Diencephalon (tissue), 1 donor: ENCODE data around the gene CT55. TPM values are rescaled to one million over a fixed set of nuclear protein-coding genes. Genes with fewer than 3 reads are reported as not detected.

Source experiments
- total RNA-seq: library from RNA; depleted of rRNA; stranded (reverse); fragments of >200 nt; gene quantifications from one replicate; pipeline ENCODE4 v1.2.3, GENCODE V29; 2014

The CT55 gene, protein sequence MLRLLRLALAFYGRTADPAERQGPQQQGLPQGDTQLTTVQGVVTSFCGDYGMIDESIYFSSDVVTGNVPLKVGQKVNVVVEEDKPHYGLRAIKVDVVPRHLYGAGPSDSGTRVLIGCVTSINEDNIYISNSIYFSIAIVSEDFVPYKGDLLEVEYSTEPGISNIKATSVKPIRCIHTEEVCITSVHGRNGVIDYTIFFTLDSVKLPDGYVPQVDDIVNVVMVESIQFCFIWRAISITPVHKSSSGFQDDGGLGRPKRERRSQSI
- not detected for total RNA-seq

DNA sequence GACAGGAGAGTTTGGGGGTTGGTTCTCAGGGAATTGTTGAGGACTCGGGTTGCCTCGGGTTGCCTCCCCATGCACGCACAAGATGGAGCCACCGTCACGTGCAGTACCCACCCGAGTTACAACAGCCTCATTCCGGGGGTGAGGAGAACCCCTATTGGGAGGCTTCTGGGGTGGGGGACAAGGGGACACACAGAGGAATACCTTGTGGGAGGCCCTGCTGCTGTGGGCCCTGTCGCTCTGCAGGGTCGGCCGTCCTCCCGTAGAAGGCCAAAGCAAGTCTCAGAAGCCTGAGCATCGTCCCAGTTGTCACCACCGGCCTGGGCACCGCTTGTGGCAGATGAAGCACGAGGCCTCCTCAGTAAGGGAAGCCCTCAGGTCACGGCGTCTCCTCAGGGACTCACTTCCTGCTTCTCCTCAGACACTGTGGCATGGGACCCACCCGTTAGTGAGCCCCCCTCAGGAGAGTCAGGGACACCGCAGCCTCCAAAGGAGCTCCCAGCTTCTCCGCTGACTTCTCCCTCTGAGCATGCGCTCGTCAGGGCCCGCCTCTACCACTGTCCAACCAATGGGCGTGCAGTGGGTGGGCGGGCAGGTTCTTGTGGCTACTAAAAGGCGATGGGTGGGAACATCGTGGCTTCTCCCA is at the start of gene CT55:
CT55 (minus strand) TSS at position 522 of the 643 bp plus-strand sequence; CDS start at position 295, 227 bp downstream.

DNA sequence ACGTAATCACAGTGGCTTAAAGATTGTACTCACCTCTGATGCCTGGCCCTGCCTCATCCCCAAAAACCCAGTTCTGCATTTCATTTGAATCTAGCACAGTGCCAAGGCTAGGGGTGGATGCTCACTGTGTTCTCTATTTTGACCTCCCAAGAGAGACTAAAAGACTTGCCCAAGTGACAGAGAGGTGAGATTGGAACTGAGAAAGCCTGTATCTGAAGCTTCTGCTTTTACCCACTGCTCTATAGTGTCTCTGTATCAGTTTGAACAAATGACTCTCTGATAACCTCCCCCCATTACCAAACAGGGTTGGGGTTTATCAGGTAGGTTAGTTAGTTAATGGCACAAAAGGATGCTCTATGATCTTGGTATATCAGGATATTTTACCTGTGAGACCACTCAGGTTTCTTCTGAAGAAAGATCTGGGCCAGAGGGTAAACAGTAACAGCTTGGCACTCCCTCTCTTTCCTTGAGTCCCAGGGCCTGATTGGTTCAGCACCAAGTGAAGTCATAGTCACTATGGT is 51.1 kb downstream of the CT55 start, which contains the start of gene ETDB:
ETDB (minus strand) TSS at position 471 of the 521 bp plus-strand sequence. CDS start 1,265 bp downstream, outside the sequence.

Other genes with a start within 250 kb of the CT55 start
- gene SMIM10, start 180.4 kb downstream of the CT55 start, total RNA-seq: 2.1 TPM
- gene RTL8B, start 148.9 kb downstream of the CT55 start, total RNA-seq: 6.2 TPM
- 37.1 TPM for gene RTL8C, start 139.0 kb downstream of the CT55 start, total RNA-seq
- gene RTL8A, start 119.3 kb downstream of the CT55 start, total RNA-seq: 9.0 TPM
- gene SMIM10L2B, start 72.7 kb downstream of the CT55 start, total RNA-seq: 15.7 TPM
- gene ETDB, start 50.9 kb downstream of the CT55 start, total RNA-seq: not detected
- not detected for gene ETDA, start 80.7 kb upstream of the CT55 start, total RNA-seq
- gene ETDC, start 138.1 kb upstream of the CT55 start, total RNA-seq: not detected
- gene ZNF75D, start 172.7 kb upstream of the CT55 start, total RNA-seq: 15.7 TPM
- gene ZNF449, start 173.4 kb upstream of the CT55 start, total RNA-seq: 15.5 TPM